HepG2 (cell line): Measurements from ENCODE around the gene RSRC2. TPM values are rescaled to one million over a fixed set of nuclear protein-coding genes. Genes with fewer than 3 reads are reported as not detected.

Experiments
- ATAC-seq: fragments of 200-7000 bp; cut with Tn5 transposase; 3 replicates; pipeline ENCODE4 v1.9.1; 2020; ENCODE audit warnings: mild to moderate bottlenecking, moderate library complexity
- BruUV-seq: library from RNA; stranded (reverse); fragments of 400-500 nt; replicated peaks from 2 replicates; lab custom pipeline; 2021; lab: Mats Ljungman, UMichigan
- CTCF ChIA-PET: fragments of 300-600 bp; formaldehyde crosslinking; extraction: SDS; loops from one replicate; lab custom pipeline; 2021; ENCODE audit warnings: low total read pairs, inconsistent platforms, low intra/inter-chr PET ratio; lab: Yijun Ruan, JAX
- POLR2A ChIA-PET: fragments of 350-600 bp; sonication (Branson Sonifier 250); formaldehyde crosslinking; loops from one replicate; lab custom pipeline; 2020; ENCODE audit warnings: antibody characterized with exemption, inconsistent platforms; lab: Yijun Ruan, JAX
- DNase-seq: peaks from one replicate; pipeline ENCODE4 v3.0.0-alpha.2; 2015; ENCODE audit warnings: low spot score
- FAIRE-seq: peaks from 3 replicates; lab custom pipeline; 2011; peaks lifted over from hg19 to GRCh38; lab: Jason Lieb, UNC
- H2AFZ ChIP-seq: one replicate; pipeline ENCODE4 v1.6.1; 2011; ENCODE audit warnings: low read length, inconsistent platforms
- H3K27ac ChIP-seq: fragments of 300-600 bp; 3 replicates; pipeline ENCODE4 v1.8.0; 2011; ENCODE audit warnings: mixed run types, mild to moderate bottlenecking, mixed read lengths, low read length, inconsistent platforms; ENCODE audit not compliant: insufficient read depth; ENCODE audit errors: extremely low read length
- H3K27me3 ChIP-seq, 2 experiments: fragments of 200-600 bp in 1 of 2; 2 replicates in 1 of 2; 3 replicates in 1 of 2; pipeline versions ENCODE4 v1.6.0 to v1.8.0; 2011; ENCODE audit warnings: low read length in 2 of 2, mild to moderate bottlenecking in 2 of 2, moderate library complexity in 2 of 2, inconsistent platforms in 1 of 2; ENCODE audit not compliant: insufficient read depth in 2 of 2, control insufficient read depth in 1 of 2
- H3K36me3 ChIP-seq, 2 experiments: fragments of 200-600 bp in 1 of 2; replicated peaks in 1 of 2; 2 replicates in 1 of 2; 3 replicates in 1 of 2; pipeline versions ENCODE4 v1.5.1 to v1.8.0; 2011; ENCODE audit warnings: low read length in 2 of 2, inconsistent platforms in 1 of 2; ENCODE audit not compliant: insufficient read depth in 2 of 2, control insufficient read depth in 1 of 2
- H3K4me1 ChIP-seq: 2 replicates; pipeline ENCODE4 v1.5.1; 2012; ENCODE audit warnings: low read length, inconsistent platforms; ENCODE audit not compliant: insufficient read depth
- H3K4me2 ChIP-seq: 2 replicates; pipeline ENCODE4 v1.6.0; 2011; ENCODE audit warnings: low read depth, low read length, inconsistent platforms
- H3K4me3 ChIP-seq, 3 experiments: fragments of 200-600 bp in 1 of 3; sonication (generic), shearing (Covaris generic) in 1 of 3; replicated peaks in 1 of 3; 2 replicates each; pipeline ENCODE4 v1.5.1; 2011 to 2016; ENCODE audit warnings: low read length in 3 of 3, inconsistent platforms in 2 of 3, low read depth in 2 of 3, mild to moderate bottlenecking in 2 of 3, control low read depth in 1 of 3, mixed read lengths in 1 of 3; ENCODE audit not compliant: insufficient read depth in 1 of 3
- H3K79me2 ChIP-seq: one replicate; pipeline ENCODE4 v1.6.1; 2011; ENCODE audit warnings: low read length, inconsistent platforms; ENCODE audit not compliant: insufficient read depth
- H3K9ac ChIP-seq: 2 replicates; pipeline ENCODE4 v1.6.0; 2011; ENCODE audit warnings: mild to moderate bottlenecking, low read depth, low read length, inconsistent platforms; ENCODE audit not compliant: insufficient read depth
- H3K9me3 ChIP-seq: 2 replicates; pipeline ENCODE4 v1.5.1; 2012; ENCODE audit warnings: mild to moderate bottlenecking, low read length
- H4K20me1 ChIP-seq: 2 replicates; pipeline ENCODE4 v1.6.0; 2011; ENCODE audit warnings: inconsistent platforms, mild to moderate bottlenecking, low read length, moderate library complexity; ENCODE audit not compliant: insufficient read depth
- AGO2 ChIP-seq: fragments of 200-400 bp; formaldehyde crosslinking; optimal IDR thresholded peaks from 2 replicates; pipeline ENCODE3; 2017; ENCODE audit warnings: mild to moderate bottlenecking, low read depth, low read length, moderate library complexity
- ARID2 ChIP-seq: sonication (generic); formaldehyde crosslinking; IDR thresholded peaks from 2 replicates; pipeline ENCODE4 v1.8.1; 2022; ENCODE audit warnings: mild to moderate bottlenecking, missing genetic modification reagents, borderline replicate concordance
- HMG20B ChIP-seq: conservative IDR thresholded peaks from 2 replicates; pipeline ENCODE4 v1.6.1; 2016; ENCODE audit warnings: missing genetic modification reagents, missing compliant biosample characterization
- NFIB ChIP-seq: sonication (generic); formaldehyde crosslinking; IDR thresholded peaks from 2 replicates; pipeline ENCODE4 v1.9.0; 2021; ENCODE audit warnings: missing genetic modification reagents, mild to moderate bottlenecking, borderline replicate concordance
- RAD21 ChIP-seq: fragments of 450-650 bp; formaldehyde crosslinking; IDR thresholded peaks from 2 replicates; pipeline ENCODE4 v1.5.0; 2020; ENCODE audit warnings: mild to moderate bottlenecking
- RBFOX2 ChIP-seq: fragments of 200-400 bp; formaldehyde crosslinking; IDR thresholded peaks from 2 replicates; pipeline ENCODE4 v1.6.1; 2017; ENCODE audit warnings: low read depth, mild to moderate bottlenecking, low read length
- ZBTB2 ChIP-seq: sonication (generic); formaldehyde crosslinking; IDR thresholded peaks from 2 replicates; pipeline ENCODE4 v1.8.0; 2022; ENCODE audit warnings: low read depth, missing genetic modification reagents
- ZNF121 ChIP-seq: sonication (generic); formaldehyde crosslinking; IDR thresholded peaks from 2 replicates; pipeline ENCODE4 v1.5.0; 2020; ENCODE audit warnings: mild to moderate bottlenecking, missing genetic modification reagents
- ZNF292 ChIP-seq: sonication (generic); formaldehyde crosslinking; IDR thresholded peaks from 2 replicates; pipeline ENCODE4 v1.8.1; 2022; ENCODE audit warnings: mild to moderate bottlenecking, low read depth, missing genetic modification reagents, borderline replicate concordance
- ZNF770 ChIP-seq: sonication (generic); formaldehyde crosslinking; IDR thresholded peaks from 2 replicates; pipeline ENCODE4 v1.5.0; 2020; ENCODE audit warnings: mild to moderate bottlenecking, missing genetic modification reagents
- WGBS: methylation state at CpG from one replicate; pipeline ENCODE4 v1.1.6; 2017; ENCODE audit warnings: low lambda C conversion rate; 5-methylcytosine and 5-hydroxymethylcytosine counted together
- in situ Hi-C: cut with HindIII; loops from 2 replicates; pipeline ENCODE4 v1.10.0; 2017; ENCODE audit warnings: low pct_unique_long_range_greater_than_20kb; ENCODE audit not compliant: extremely low pct_ligation_motif_present
- intact Hi-C: fragments of 100-400 bp; cut with micrococcal nuclease; formaldehyde crosslinking; loops from one replicate; pipeline ENCODE4 v1.10.0; 2022; ENCODE audit not compliant: unreplicated experiment
- polyA plus RNA-seq, 8 experiments: library from polyadenylated mRNA; depleted of rRNA in 3 of 8; stranded (reverse) in 7 of 8; unstranded in 1 of 8; fragments of >200 nt; fragmentation: Illumina TruSeq in 4 of 8; extraction: Trizol in 4 of 8; gene quantifications; 2 replicates each; pipeline versions ENCODE4 v1.2.1 to v1.2.3, GENCODE V29; 2011 to 2016; ENCODE audit warnings: low read depth in 4 of 8, missing spikeins in 1 of 8, mixed read lengths in 1 of 8; ENCODE audit not compliant: insufficient read depth in 1 of 8
- total RNA-seq, 5 experiments: library from RNA; depleted of rRNA; stranded (reverse); fragments of >200 nt; fragmentation: Illumina TruSeq; extraction: Trizol; gene quantifications; 2 replicates each; pipeline ENCODE4 v1.2.3, GENCODE V29; 2016; ENCODE audit warnings: low read depth in 1 of 5
- TF ChIP-seq, protein P1 (sequence below): sonication (generic); formaldehyde crosslinking; IDR thresholded peaks from 2 replicates; pipeline ENCODE4 v1.4.0; 2020; ENCODE audit warnings: missing genetic modification reagents
- TF ChIP-seq, protein P2 (sequence below): sonication (generic); formaldehyde crosslinking; IDR thresholded peaks from 2 replicates; pipeline ENCODE4 v1.4.0; 2020; ENCODE audit warnings: missing genetic modification reagents

RSRC2 gene
- total and polyA plus RNA-seq, 2 of the 13 experiments (the other 11 are each of a cell fraction or from before 2014, with no cell fraction given): 31.4 to 77.8 TPM

DNA sequence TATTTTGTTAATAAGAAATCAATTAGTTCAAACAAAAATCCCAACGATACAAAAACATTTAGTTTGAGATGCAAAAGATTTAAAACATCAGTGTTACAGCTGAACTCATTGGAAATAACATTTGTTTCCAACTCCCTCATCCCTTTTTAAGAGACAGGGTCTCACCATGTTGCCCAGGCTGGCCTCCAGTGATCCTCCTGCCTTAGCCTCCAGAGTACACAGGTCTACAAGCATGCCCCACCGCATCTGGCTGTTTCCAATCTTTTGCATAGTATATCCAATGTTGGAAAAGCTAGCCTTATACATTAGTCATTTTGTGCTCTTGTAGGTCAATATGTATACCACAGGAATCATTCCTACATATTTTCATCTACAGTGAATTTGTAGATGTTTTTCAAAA lies 11.5 kb downstream of the RSRC2 start:
- H3K27ac ChIP-seq: no peak overlapping the region
- in situ Hi-C loops: no loop called here
- BruUV-seq: no TSS peak
- DNase-seq (no peak), FAIRE-seq (no peak), ATAC-seq (no peak)
- H3K9me3 ChIP-seq: no peaks in the 10 kb centered on the region
- H3K36me3 ChIP-seq: peaks cover 22 to 90% of the 10 kb centered on the region in 2 experiments
- H3K4me2 ChIP-seq: no peak overlapping the region
- no peak overlapping the region for H3K4me3 ChIP-seq
- 99% methylated on average over 2 of the region's 2 CpGs for WGBS
- peaks cover 48% of the 10 kb centered on the region for H3K79me2 ChIP-seq
- H4K20me1 ChIP-seq: peaks cover 38% of the 10 kb centered on the region
- intact Hi-C loops: no loop called here
- peaks cover 5% of the 10 kb centered on the region; the same call in 1 of the 2 replicates for H3K4me1 ChIP-seq
- H3K27me3 ChIP-seq: no peaks in the 10 kb centered on the region
- TF ChIP-seq ZNF770 (peak; percentile 78), ZBTB2 (CRISPR knock-in tag) (no peak)
- POLR2A ChIA-PET: interaction anchor here (1.5 to 3.3 kb wide), 4 partner anchors 9 to 14 kb away, joined by 3 to 13 read pairs (median 4); partner anchors contain the start of gene ZCCHC8
- no peak overlapping the region for H3K9ac ChIP-seq
- CTCF ChIA-PET: no interaction called here
- H2AFZ ChIP-seq: no peak overlapping the region

GRCh38 chr12:122513660-122514059 lies 13.1 kb downstream of the RSRC2 start:
- no TSS peak for BruUV-seq
- Histone ChIP-seq H2AFZ (no peak overlapping the region), H3K36me3 (peaks cover 22 to 92% of the 10 kb centered on the region in 2 experiments), H3K79me2 (peaks cover 32% of the 10 kb centered on the region), H3K9ac (no peak overlapping the region), H3K27me3 (no peaks in the 10 kb centered on the region), H3K4me2 (no peak overlapping the region), H4K20me1 (peaks cover 27% of the 10 kb centered on the region), H3K27ac (no peak overlapping the region), H3K4me1 (no peaks in the 10 kb centered on the region), H3K4me3 (no peak overlapping the region), H3K9me3 (no peaks in the 10 kb centered on the region)
- WGBS: 92% methylated on average over 4 of the region's 4 CpGs
- CTCF ChIA-PET: no interaction called here
- POLR2A ChIA-PET: interaction anchor here (1.3 to 3.3 kb wide), 4 partner anchors 10 to 25 kb away, joined by 5 to 13 read pairs (median 6); partner anchors contain the start of genes KNTC1, RSRC2 and ZCCHC8
- DNase-seq (no peak), FAIRE-seq (no peak), ATAC-seq (peak; percentile 33; the same call in 2 of the 3 replicates)
- in situ Hi-C loops: no loop called here
- intact Hi-C loops: no loop called here
- TF ChIP-seq NFIB (CRISPR knock-in tag) (no peak), RBFOX2 (0 out of 2 replicates have a peak, but pooled peaks have one; percentile 8), ARID2 (no peak), RAD21 (CRISPR knock-in tag) (no peak), HMG20B (CRISPR knock-in tag) (no peak), ZNF292 (no peak), AGO2 (peak; percentile 27), ZNF121 (CRISPR knock-in tag) (0 out of 2 replicates have a peak, but pooled peaks have one; percentile 33)
- TF ChIP-seq, protein P1, sequence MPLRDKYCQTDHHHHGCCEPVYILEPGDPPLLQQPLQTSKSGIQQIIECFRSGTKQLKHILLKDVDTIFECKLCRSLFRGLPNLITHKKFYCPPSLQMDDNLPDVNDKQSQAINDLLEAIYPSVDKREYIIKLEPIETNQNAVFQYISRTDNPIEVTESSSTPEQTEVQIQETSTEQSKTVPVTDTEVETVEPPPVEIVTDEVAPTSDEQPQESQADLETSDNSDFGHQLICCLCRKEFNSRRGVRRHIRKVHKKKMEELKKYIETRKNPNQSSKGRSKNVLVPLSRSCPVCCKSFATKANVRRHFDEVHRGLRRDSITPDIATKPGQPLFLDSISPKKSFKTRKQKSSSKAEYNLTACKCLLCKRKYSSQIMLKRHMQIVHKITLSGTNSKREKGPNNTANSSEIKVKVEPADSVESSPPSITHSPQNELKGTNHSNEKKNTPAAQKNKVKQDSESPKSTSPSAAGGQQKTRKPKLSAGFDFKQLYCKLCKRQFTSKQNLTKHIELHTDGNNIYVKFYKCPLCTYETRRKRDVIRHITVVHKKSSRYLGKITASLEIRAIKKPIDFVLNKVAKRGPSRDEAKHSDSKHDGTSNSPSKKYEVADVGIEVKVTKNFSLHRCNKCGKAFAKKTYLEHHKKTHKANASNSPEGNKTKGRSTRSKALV (CRISPR knock-in tag): no peak
- TF ChIP-seq, protein P2, sequence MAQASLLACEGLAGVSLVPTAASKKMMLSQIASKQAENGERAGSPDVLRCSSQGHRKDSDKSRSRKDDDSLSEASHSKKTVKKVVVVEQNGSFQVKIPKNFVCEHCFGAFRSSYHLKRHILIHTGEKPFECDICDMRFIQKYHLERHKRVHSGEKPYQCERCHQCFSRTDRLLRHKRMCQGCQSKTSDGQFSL (CRISPR knock-in tag): no peak
